HUES48 (cell line): ENCODE measurements around the gene NOP56.
"Not testable (repeated sequence)": the region's sequence is repeated elsewhere in the genome, so short reads cannot be mapped to it uniquely, and the experiment has no call there.

Source experiments
- H3K27ac ChIP-seq: one replicate; pipeline ENCODE4 v1.7.0; 2013; ENCODE audit warnings: low read depth, low read length, inconsistent platforms
- H3K27me3 ChIP-seq: 2 replicates; pipeline ENCODE4 v1.6.1; 2013; ENCODE audit warnings: mild to moderate bottlenecking, low read length; ENCODE audit not compliant: control insufficient read depth, insufficient read depth
- H3K36me3 ChIP-seq: 2 replicates; pipeline ENCODE4 v1.6.1; 2013; ENCODE audit warnings: low read length; ENCODE audit not compliant: control insufficient read depth, insufficient read depth
- H3K4me1 ChIP-seq: 2 replicates; pipeline ENCODE4 v1.6.1; 2013; ENCODE audit warnings: mild to moderate bottlenecking, low read length; ENCODE audit not compliant: control insufficient read depth, insufficient read depth
- H3K4me3 ChIP-seq: 2 replicates; pipeline ENCODE4 v1.5.1; 2013; ENCODE audit warnings: mild to moderate bottlenecking, low read depth, low read length
- H3K9ac ChIP-seq: 2 replicates; pipeline ENCODE4 v1.6.1; 2013; ENCODE audit warnings: mild to moderate bottlenecking, low read depth, low read length, moderate library complexity
- H3K9me3 ChIP-seq: 2 replicates; pipeline ENCODE4 v1.6.1; 2013; ENCODE audit warnings: low read length; ENCODE audit not compliant: control insufficient read depth, insufficient read depth

Gene NOP56

DNA sequence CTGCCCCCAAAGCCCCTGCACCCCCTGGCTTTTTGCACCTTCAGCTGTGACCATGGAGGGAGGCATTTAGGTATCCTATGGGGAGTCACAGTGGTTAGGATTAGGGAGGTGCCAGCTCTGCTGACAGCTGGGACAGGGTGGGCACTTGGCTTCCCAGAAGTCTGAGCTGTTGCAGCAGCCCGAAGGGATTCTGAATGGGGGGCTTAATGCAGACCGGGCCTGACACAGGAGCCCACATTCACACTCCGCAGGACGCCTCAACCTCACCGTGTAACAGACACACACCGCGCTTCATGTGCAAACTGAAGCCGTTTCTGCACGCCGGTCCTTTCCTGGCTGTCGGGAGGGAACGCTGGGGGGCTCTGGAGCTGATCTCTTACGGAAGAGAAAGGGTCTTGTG is 42.1 kb downstream of the NOP56 start:
- peaks cover 25% of the 10 kb centered on the region for H3K4me1 ChIP-seq
- H3K27ac ChIP-seq, result no peak overlapping the region
- no peak overlapping the region for H3K9ac ChIP-seq
- no peaks in the 10 kb centered on the region for H3K9me3 ChIP-seq
- no peaks in the 10 kb centered on the region for H3K36me3 ChIP-seq
- no peak overlapping the region for H3K4me3 ChIP-seq
- H3K27me3 ChIP-seq, result peaks cover 91% of the 10 kb centered on the region

DNA sequence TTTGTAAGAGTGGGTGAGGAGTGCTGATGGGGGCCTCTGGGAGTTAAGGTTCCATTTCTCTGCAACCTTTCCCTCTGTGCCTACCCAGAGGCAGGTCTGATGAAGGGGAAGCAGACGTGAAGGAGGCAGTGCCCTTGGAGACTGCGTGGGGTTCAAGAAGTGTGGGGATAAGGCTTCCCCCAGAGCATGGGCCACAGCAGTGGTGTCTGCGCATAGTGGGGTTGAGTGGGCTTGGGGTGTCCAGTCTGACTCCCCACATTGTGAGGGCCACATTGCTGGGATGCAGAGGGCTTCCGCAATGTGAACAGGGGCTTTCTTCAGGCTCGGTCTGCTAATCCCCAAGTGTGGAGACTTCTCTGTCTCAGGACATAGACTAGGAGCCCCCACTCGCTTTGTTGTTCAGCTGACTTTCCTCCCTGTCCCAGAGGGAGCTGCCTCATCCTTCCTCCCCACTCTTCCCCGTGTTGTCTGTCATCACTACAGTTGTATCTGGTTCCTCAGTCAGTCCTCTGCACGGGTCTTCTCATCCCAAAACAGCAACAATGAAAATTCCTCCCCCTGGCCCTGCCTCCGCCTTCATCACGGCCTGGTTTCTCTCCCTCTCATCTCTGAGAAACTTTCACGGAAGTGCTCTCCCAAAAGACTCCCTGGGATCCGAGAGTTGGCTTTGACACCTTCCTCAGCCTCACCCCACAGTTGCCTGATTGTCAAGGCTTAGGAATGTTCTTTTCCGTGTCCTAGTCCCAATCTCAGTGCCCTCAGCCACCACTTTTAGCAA is 43.0 kb downstream of the NOP56 start:
- Histone ChIP-seq H3K27me3 (peaks cover 91% of the 10 kb centered on the region), H3K9me3 (no peaks in the 10 kb centered on the region), H3K36me3 (no peaks in the 10 kb centered on the region), H3K4me1 (peaks cover 25% of the 10 kb centered on the region), H3K9ac (no peak overlapping the region), H3K4me3 (no peak overlapping the region), H3K27ac (no peak overlapping the region)

DNA sequence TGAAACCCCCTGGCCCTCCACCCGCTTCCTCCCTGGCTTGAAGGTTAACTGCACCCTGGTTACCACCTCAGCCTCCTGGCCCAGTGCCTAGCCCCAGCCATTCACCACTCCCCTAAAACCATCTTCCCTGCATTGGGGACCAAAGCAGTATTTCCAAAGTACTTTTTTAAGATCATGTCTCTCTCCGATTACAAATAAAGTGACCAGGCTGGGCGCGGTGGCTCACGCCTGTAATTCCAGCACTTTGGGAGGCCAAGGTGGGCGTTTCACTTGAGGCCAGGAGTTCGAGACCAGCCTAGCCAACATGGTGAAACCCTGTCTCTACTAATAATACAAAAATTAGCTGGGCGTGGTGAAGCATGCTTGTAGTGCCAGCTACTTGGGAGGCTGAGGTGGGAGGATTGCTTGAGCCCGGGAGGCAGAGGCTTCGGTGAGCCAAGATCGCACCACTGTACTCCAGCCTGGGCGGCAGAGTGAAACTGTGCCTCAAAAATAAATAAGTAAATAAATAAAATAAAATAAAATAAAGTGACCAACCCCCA is 43.6 kb downstream of the NOP56 start:
- H3K4me3 ChIP-seq, H3K27ac ChIP-seq: not testable (repeated sequence)

DNA sequence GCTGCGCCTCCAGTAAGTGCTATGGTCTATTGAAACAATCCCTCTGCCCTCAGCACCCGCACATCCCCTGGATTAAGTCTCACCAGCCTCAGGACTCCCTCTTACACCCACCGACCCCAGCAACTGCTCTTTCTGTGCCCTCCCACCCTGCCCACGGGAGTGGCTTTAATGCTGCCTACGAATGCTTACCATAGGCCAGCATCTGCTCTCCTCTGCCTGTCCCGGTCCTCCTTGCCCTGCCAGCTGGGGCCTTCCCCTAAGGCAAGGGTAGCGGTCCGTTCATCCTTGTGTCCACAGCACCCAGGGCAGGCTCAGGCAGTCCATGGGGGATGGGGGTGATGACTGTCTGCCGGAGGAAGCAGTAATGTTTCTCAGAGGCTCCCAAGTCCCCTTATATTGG is 44.2 kb downstream of the NOP56 start:
- H3K4me1 ChIP-seq, result peaks cover 33% of the 10 kb centered on the region
- H3K27me3 ChIP-seq, result peaks cover 90% of the 10 kb centered on the region

More for the DNA sequence above, 43.6 kb downstream of the NOP56 start:
- not testable (repeated sequence) for H3K36me3 ChIP-seq, H3K9ac ChIP-seq, H3K9me3 ChIP-seq
- H3K27me3 ChIP-seq, result peaks cover 91% of the 10 kb centered on the region
- H3K4me1 ChIP-seq, result peaks cover 30% of the 10 kb centered on the region

DNA sequence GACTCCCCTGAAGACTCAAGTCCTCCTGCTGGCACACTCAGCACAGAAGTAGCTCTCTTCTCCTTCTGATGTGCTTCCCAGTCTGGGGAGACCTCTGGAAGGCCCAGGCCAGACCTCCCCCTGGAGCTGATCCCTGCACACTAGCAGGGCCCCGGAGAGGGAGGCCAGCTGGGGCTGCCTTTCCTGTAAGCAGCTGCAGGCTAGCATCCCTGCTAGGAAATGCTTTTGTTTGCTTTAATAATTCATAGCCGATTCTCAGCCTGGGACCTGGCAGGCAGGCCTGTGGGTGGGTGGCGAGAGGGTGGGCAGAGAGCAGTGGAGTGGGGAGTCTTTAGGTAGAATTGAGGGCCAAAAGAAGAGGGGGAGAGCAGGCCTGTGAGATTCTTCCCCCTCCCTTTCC is 45.3 kb downstream of the NOP56 start:
- Histone ChIP-seq H3K27ac (no peak overlapping the region), H3K27me3 (peaks cover 87% of the 10 kb centered on the region), H3K4me1 (peaks cover 28% of the 10 kb centered on the region), H3K4me3 (no peak overlapping the region), H3K9me3 (no peaks in the 10 kb centered on the region), H3K9ac (no peak overlapping the region), H3K36me3 (no peaks in the 10 kb centered on the region)

More for the DNA sequence above, 44.2 kb downstream of the NOP56 start:
- Histone ChIP-seq H3K9me3 (no peaks in the 10 kb centered on the region), H3K9ac (no peak overlapping the region), H3K27ac (no peak overlapping the region), H3K36me3 (no peaks in the 10 kb centered on the region), H3K4me3 (no peak overlapping the region)

DNA sequence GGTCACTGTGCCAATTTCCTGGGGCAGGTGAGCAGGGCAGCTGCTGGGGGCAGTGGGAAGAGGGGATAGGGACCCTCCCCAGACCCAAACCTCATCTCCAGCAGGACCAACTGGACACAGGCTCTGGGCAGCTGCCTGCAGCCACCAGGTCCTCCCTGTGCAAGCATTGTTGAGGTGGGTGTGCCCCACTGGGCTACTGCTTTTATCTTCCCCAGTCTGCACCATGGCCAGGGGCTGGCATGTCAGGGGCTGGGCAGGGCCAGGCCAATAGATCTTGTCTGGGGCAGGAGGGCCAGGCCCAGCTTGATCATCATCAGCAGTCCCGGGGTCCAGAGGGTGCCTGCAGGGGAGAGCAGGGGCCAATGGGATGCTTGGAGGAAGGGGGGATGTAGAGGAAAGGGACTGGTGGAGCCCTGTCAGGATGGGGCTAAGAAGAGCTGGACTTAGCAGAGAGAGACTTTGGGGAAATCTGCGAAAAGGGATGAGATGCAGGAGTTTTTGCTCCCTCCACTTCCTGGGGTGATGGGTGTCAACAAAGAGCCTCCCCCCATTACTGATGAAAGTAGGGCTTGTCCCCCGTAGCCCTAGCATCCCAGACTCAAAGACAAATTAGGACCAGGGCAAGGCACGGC is 45.9 kb downstream of the NOP56 start:
- Histone ChIP-seq H3K9ac (no peak overlapping the region), H3K4me3 (no peak overlapping the region), H3K27me3 (peaks cover 90% of the 10 kb centered on the region), H3K9me3 (no peaks in the 10 kb centered on the region), H3K4me1 (peaks cover 28% of the 10 kb centered on the region), H3K36me3 (no peaks in the 10 kb centered on the region), H3K27ac (no peak overlapping the region)

DNA sequence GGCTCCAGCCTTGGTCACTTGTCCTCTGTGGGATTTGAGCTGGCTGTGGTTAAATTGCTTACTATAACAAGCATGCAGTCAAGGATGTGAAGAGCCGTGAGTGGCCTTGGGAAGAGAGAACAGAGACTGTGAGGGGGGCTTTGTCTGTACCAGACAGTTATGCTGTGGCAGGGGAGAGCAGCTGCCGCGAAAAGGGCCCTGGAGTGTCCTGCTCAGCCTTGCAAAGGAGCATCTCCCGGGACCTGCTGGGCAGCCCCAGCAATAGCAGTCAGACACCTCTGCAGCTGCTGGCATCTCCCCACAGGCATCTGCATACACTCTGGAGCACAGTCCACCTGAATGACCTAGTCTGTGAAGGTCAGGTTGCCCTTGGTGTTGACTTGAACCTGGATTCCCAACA is 46.5 kb downstream of the NOP56 start:
- Histone ChIP-seq H3K9ac (no peak overlapping the region), H3K27me3 (peaks cover 90% of the 10 kb centered on the region), H3K36me3 (no peaks in the 10 kb centered on the region)

DNA sequence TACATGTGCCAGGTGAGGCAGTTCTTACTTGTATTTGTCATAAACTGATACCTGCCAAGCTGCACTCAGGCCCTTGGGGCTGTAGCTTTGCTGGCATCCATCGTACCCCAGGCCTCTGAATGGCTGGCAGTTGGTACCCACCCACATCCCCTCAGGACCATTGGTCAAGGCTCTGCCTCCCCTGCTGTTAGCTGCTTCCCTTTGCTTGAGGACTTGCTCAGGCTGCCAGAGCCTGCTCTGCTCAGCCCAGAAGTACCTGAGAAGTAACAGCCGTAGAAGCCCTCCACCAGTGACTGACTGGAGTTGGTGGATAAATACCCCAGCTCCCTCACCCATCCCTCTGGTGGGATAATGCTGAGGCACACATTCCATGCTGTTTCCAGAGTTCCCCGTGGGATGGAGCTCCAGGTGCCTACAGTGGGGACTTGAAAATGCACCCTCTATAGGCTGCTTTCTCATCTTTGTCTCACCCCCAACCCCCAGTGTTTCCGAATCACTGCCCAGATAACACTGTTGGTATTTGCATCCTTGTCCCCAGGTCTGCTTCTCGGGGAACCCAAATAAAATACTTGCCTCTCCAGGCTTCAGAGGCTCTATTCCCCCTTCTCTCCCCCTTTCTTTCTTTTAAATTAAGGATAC is 47.5 kb downstream of the NOP56 start:
- no peak overlapping the region for H3K4me3 ChIP-seq
- no peak overlapping the region for H3K27ac ChIP-seq
- peaks cover 23% of the 10 kb centered on the region for H3K4me1 ChIP-seq
- no peaks in the 10 kb centered on the region for H3K36me3 ChIP-seq
- H3K27me3 ChIP-seq, result peaks cover 90% of the 10 kb centered on the region
- H3K9ac ChIP-seq, result no peak overlapping the region
- no peaks in the 10 kb centered on the region for H3K9me3 ChIP-seq

More for the DNA sequence above, 46.5 kb downstream of the NOP56 start:
- Histone ChIP-seq H3K4me3 (no peak overlapping the region), H3K27ac (no peak overlapping the region), H3K9me3 (no peaks in the 10 kb centered on the region), H3K4me1 (peaks cover 28% of the 10 kb centered on the region)

DNA sequence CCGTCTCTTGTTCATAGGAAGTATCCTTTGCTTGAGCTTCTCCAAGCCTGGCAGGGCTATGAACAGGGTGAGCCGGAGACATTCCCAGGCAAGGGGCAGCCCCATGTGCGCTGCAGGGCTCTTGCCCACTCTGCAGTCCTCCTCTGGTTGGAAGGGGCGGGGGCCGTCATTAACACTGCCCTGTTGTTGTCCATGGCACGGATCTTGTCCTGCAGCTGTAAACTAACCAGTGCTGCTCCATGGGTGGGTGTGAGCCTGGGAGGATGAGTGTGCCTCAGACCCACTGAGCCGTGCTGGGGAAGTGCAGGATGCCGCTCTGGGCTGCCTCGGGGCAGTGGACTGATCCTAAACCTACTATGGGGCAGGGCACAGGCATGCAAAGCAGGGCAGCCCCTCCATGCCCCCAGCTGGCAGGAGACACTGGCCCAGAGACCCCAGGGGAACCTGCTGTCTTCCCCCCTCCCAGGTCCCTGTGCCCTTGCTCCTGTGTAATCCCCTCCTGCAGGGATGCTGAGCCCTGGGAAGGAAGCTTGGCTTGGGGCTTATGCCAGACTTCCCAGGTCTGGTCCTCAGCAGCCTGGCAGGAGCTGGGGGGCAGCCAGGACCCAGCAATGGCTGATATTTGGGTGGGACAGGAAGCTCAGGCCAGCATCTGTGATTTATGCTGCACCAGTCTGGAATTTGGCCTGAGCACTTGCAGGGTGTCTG is 48.6 kb downstream of the NOP56 start:
- Histone ChIP-seq H3K4me3 (no peak overlapping the region), H3K9me3 (no peaks in the 10 kb centered on the region), H3K27ac (peak overlapping the region; percentile 3), H3K4me1 (peaks cover 23% of the 10 kb centered on the region), H3K27me3 (peaks cover 90% of the 10 kb centered on the region), H3K36me3 (no peaks in the 10 kb centered on the region), H3K9ac (no peak overlapping the region)

DNA sequence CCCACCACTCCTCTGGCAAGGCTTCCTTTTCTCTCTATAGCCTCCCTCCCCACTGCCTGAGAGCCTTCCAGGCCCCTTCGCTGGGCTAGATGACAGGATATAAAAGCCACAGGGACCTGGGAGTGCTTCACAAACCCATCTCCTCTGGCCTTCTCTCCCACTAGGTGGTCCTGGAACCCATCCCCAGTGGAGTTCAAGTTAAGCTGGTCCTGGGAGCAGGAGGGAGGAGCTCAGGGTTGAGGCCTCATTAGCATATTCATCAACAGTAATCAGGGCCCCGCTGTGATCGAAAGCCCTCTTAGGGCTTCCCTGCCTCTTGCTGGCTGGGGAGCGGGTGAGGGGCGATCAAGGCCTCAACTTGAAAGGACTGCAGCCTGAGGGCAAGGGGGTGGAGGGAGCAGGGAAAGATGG is 49.2 kb downstream of the NOP56 start:
- no peak overlapping the region for H3K4me3 ChIP-seq
- peak overlapping the region; percentile 3 for H3K27ac ChIP-seq
- H3K4me1 ChIP-seq, result peaks cover 29% of the 10 kb centered on the region
- no peaks in the 10 kb centered on the region for H3K36me3 ChIP-seq
- H3K9ac ChIP-seq, result no peak overlapping the region
- H3K9me3 ChIP-seq, result no peaks in the 10 kb centered on the region
- H3K27me3 ChIP-seq, result peaks cover 90% of the 10 kb centered on the region
